SKM-1 (cell line): ENCODE data around the gene GPR55.
A peak's percentile ranks its signal among the peaks of the same experiment; 100 is the strongest.

Experiments used
- DNase-seq: peaks from one replicate; lab custom pipeline; 2025; ENCODE audit not compliant: unreplicated experiment; lab: John Stamatoyannopoulos, UW

Gene GPR55

DNA sequence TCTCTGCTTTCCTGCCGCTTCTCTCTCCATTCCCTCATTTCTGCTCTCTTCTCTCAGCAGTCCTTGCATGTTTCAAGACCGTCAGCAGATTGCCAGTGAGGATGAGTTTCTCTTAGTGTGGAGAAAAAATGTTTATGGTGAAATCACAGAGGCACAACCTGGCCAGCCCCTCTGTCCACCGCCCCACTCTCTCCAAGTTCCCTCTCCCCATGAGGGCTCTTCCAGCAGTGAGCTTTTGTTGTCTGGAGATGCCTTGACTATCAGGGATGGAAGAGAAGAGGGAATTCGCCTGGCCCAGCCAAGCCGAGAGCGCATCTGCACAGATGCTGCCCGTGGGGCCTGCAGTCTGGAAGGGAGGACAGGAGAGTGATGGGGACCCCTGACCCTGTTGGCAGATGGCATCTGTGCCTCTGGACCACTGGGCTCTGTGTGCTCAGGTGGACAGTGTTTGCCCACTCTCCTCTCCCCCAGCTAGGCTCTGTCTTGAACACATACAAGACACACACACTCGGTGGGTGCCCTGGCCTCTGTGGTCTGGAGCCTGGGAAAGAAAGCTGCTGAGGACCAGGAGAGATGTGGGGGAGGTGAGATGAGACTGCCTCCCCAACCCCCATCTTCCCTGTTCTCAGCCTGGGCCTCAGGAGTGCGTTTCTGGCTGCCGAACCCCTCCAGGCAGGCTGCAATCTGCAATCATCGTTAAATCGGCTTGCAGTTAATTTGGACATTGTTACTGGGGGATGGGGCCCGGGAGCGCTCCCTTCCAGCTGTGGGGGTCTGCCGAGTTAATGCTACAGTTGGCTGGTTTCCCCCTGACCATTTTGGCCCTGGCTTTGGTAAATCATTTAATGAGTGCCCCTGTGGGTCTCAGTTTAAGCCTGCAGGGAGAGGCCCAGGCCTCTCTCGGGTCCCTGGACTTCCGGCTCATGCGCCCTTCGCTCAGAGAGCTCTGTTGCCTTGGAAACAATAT, 55.8 kb downstream of the GPR55 start:
- no peak for DNase-seq

DNA sequence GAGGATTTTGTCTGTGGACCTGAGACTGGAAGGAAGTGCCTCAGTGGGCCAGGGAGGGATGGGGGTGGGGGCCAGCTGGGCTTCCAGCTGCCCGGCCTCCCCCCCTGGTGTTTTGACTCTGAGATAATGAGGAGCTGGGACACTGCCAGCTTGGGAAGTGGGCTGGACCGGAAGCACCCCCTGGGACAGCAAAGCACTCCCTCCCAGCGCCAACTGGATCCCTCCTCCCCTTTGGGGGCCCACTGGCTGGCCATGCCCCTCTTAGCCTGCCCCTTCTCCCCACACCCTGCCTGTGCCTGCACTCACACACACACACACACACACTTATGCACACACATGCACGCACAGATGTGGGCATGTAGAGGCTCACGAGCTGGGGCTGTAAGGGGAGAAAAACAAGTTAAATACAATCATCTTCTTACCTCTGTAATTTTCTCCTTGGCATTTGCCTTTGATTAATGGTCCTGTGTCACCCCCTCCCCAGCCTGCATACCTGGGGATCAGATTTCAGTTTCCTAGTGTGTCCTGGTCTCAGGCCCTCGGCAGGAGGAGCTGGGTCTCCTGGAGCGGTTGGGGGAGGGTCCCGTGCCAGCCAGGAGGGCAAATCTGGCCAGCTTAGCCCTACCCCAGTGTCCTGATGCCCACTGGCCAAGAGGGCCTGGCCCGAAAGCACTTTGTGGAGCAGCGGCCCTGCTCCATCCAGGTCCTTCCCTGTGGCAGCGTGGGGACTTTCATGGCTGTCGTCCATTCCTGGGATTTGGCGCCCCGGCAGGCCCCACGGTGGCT, 56.7 kb downstream of the GPR55 start:
- no peak for DNase-seq

DNA sequence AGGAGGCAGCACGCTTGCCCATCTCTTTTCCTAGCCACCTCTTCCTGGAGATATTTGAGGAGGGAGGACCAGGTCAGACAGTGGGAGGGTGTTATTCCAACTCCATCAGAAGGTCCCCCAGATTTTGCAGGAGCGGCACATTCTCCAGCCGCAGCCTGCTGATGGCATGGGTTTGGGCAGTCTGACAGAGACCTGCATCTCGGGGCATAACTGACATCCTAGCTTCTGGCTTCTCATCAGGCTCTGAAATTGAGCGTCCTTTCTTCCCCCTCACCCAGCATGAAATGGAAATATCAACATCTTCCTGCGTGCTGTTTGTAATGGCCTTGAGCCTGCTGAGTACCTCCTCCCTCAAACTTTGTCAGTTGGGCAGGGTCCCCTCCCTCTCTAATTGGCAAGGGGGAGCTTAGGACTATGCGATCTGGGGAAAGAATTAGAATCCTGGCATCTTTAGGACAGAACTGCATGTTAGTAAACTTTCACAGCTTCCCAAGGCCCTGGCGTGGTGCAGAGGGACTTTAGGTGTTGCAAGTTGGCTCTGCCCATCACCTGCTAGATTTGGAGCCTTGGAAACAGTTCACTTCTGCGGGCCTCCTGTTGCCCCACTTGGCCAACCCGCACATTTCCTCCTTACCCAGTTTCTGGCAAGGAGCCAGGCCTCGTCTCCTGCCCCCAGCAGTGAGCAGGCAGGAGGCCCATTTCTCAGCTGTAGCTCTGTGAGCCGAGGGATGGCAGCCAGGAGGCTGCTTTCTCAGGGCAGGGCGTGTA, 58.1 kb downstream of the GPR55 start:
- DNase-seq: peak; percentile 79

DNA sequence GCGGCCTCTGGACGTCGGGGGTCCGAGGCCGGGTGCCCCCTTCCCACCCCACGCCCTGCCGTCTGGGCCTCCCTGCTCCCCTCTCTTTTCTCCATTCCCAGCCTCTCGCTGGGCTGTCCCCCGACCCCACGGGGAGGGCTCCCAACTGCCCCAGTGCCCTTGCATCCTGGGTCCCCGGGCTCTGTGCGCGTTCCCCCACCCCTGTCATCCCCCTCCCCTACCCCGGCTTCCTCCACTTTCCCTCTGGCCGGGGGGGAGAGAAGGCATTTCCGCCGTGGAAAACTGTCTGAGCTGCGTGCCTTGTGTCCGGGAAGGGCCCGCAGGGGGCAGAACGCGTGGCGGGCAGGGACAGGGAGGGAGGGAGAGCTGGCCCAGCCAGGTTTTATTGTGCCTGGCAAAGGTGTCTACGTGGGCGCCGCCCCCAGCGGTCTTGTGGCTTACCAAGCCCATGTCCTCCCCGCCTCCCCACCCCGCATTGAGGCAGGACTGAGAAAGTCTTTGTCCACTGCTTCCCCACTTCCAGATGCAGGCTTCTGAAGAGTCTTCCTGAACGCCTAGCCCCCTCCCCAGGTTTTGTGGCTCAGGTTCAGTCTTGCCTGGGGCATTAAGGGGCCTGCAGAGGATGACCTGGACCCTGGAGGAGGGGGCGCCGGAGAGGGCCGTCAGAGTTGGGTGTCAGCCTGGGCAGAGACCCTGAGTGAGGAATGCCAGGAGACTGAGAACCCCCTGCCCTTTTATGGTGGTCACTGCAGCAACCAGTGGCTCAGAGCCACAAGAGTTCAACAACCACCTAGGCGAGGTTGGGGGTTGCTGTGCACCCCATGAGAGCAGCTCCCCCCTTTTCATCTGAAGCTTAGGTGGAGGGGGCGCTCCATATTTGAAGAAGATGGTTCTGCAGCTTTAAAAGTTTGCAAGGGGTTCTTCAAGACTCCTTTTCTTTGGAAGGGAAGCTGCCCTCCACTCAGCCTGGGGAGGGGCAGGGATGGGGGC, 59.0 kb downstream of the GPR55 start:
- DNase-seq: no peak

DNA sequence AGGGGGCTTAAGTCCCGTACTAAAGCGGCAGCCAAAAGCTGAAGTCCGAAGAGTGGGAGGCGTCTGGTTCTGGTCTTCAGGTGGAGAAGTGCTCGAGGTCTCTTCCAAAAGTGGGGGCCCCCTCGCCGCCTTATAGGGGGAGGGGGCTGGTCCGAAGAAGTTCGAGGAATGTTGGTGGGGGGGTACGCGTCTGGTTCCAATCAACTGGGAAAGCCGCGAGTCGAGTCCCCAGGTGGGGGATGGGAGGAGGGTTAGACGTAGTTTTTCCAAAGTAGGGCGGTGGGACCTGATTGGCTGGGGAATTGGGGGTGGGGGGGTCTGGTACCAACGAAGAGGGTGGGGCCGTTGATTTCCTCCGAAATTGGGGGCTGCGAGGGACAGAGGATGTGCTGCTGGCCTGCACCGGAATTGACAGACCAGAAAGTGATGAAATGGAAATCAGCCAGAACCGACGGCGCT, 59.7 kb downstream of the GPR55 start:
- no peak for DNase-seq

- peak; percentile 72 for DNase-seq
Observed at GRCh38 chr2:230864605-230865306, 60.3 kb downstream of the GPR55 start, which contains the start of gene ITM2C. Gene ITM2C, plus strand, starts transcription at chr2:230864942. Its CDS starts 84 bp downstream, at chr2:230865026.

DNA sequence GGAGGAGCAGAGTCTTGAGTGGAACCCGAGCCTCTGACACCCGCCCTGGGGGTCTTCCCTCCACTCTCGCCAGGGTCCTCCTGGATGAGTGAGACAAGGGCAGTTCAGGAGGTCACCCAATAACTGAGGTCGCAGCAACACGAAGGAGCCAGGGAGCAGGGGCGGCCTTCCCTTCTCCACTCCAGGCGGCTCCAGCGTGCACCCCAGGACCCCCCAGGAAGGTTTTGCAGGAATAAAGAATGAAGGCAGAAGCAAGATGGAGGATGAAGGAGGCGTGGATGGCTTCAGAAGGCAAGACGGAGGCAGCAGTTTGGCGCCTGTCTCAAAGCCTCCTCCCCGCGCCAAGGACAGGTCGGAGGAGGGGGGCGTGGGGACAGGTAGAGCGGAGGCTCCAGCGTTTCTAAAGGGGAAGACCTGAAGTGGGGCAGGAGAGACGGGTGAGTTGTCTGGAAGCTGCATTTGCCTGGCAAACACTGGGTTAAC, 60.9 kb downstream of the GPR55 start:
- no peak for DNase-seq

GRCh38 chr2:230863442-230864121, 61.5 kb downstream of the GPR55 start:
- no peak for DNase-seq

DNA sequence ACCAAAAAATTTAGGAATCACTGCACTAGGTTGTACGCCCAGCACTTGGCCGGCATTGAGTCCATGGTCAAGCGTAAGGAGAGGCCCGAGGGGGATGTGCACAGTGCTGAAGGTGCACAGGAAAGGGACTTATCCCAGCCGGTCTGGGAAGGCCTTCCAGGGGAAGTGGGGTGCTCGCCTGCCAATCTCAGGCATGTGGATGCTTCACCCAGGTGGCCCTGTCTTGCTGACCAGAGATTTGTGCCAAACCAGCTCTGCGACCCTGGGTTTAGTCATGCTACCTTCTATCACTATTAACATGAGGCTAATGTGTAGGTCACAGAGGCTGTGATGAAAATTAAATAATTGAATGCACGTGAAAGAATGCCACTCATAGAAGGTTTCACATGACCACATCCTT, 62.0 kb downstream of the GPR55 start:
- DNase-seq: no peak

GRCh38 chr2:230862292-230862691, 62.8 kb downstream of the GPR55 start:
- DNase-seq: no peak

DNA sequence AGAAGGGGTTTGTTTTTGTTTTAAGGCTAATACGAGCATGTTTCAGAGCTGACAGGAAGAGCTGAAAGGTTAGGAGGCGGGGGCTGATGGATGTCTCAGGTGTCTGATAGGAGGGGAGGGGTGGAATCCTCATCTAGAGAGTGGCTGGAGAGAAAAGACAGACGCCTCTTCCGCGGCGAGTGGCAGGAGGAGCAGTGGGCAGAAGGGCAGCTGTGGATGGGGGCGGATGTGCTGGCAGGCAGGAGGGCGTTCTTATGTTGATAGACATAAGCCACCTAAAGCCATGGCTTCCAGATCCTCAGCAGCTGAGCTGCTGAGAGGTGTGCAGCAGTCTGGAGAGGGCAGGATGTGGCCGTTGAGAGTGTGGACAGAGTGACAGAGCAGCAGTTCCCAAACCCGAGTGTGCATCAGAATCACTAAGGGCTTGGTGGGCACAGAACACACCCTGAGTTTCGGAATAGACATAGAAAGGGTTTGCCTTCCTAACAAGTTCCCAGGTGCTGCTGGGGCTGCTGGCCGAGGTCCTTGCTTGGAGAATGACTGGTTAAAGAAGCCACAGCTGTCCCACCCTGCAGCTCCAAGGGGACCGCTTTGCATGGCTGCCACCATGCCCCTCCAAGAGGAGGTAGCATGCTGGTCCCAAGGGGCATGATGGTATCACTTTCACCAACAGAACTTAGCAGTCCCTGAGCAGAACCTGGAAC, 63.3 kb downstream of the GPR55 start:
- DNase-seq: no peak
